ENCODE measurements around the gene BAD. TPM values are rescaled to one million over a fixed set of nuclear protein-coding genes. Genes with fewer than 3 reads are reported as not detected.
A peak's percentile ranks its signal among the peaks of the same experiment; 100 is the strongest.

BAD gene
- total RNA-seq, 1 donor from 2014 or later: 26.6 TPM

DNA sequence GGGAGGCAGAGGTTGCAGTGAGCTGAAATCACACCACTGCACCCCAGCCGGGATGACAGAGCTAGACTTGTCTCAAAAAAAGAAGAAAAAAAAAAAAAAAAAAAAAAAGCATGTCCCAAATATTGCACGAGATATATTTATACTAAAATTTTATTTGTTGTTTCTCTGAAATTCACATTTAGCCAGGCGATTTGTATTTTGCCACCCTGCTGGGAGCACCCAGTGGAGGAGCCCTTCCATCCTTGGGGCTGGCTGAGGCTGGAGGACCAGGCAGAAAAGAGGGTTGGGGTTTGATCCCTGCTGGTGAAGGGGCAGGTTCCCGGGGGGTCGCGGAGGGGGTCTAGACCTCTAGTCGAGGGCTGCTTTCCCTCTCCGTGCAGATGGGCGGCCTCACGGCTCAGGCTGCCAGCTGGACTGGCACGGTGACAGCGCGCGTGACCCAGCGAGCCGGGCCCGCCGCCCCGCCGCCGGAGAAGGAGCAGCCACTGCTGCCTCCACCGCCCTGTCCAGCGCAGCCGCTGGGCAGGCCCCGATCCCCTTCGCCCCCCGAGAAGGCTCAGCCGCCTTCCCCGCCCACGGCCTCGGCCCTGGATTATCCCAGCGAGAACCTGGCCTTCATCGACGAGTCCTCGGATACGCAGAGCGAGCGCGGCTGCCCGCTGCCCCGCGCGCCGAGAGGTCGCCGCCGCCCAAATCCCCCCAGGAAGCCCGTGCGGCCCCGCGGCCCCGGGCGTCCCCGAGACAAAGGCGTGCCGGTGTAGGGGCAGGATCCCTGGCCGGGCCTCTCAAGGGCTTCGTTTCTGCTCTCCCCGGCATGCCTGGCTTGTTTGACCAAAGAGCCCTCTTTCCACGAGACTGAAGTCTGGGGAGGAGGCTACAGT is 14.7 kb upstream of the BAD start:
- ChIA-PET POLR2A (interaction anchor here (0.6 to 0.7 kb wide), 5 partner anchors 73 to 1277 kb away, joined by 3 to 13 read pairs (median 4); partner anchors contain the start of gene FERMT3), CTCF (no interaction called here)
- intact Hi-C loops (cut with micrococcal nuclease): no loop called here
- ATAC-seq (ENCODE audit: low read depth): no peak
- H3K27ac Mint-ChIP-seq: no peak overlapping the region
- no peaks in the 10 kb centered on the region for H3K9me3 Mint-ChIP-seq
- H3K4me3 Mint-ChIP-seq: peak overlapping the region; percentile 53
- DNase-seq: peak; percentile 31
- peaks cover 46% of the 10 kb centered on the region for H3K27me3 Mint-ChIP-seq
- H3K4me1 Mint-ChIP-seq: peaks cover 26% of the 10 kb centered on the region
- H3K36me3 Mint-ChIP-seq (ENCODE audit: low read depth): no peaks in the 10 kb centered on the region
- TF ChIP-seq, protein P1, sequence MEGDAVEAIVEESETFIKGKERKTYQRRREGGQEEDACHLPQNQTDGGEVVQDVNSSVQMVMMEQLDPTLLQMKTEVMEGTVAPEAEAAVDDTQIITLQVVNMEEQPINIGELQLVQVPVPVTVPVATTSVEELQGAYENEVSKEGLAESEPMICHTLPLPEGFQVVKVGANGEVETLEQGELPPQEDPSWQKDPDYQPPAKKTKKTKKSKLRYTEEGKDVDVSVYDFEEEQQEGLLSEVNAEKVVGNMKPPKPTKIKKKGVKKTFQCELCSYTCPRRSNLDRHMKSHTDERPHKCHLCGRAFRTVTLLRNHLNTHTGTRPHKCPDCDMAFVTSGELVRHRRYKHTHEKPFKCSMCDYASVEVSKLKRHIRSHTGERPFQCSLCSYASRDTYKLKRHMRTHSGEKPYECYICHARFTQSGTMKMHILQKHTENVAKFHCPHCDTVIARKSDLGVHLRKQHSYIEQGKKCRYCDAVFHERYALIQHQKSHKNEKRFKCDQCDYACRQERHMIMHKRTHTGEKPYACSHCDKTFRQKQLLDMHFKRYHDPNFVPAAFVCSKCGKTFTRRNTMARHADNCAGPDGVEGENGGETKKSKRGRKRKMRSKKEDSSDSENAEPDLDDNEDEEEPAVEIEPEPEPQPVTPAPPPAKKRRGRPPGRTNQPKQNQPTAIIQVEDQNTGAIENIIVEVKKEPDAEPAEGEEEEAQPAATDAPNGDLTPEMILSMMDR (IDR thresholded peaks at IDR 0.05): no peak

GRCh38 chr11:64297699-64298358 is 13.4 kb upstream of the BAD start:
- CTCF ChIA-PET: no interaction called here
- no peaks in the 10 kb centered on the region for H3K36me3 Mint-ChIP-seq (ENCODE audit: low read depth)
- H3K4me3 Mint-ChIP-seq: no peak overlapping the region
- intact Hi-C loops (cut with micrococcal nuclease): no loop called here
- no peak for DNase-seq
- POLR2A ChIA-PET: no interaction called here
- no peaks in the 10 kb centered on the region for H3K9me3 Mint-ChIP-seq
- H3K27ac Mint-ChIP-seq: no peak overlapping the region
- H3K4me1 Mint-ChIP-seq: peaks cover 22% of the 10 kb centered on the region
- TF ChIP-seq, protein P1 (IDR thresholded peaks at IDR 0.05): no peak
- peaks cover 56% of the 10 kb centered on the region for H3K27me3 Mint-ChIP-seq
- ATAC-seq (ENCODE audit: low read depth): no peak

GRCh38 chr11:64296830-64297698 is 12.6 kb upstream of the BAD start:
- ATAC-seq (ENCODE audit: low read depth) (no peak), DNase-seq (no peak)
- H3K4me1 Mint-ChIP-seq: peaks cover 25% of the 10 kb centered on the region
- H3K9me3 Mint-ChIP-seq: no peaks in the 10 kb centered on the region
- no peaks in the 10 kb centered on the region for H3K36me3 Mint-ChIP-seq (ENCODE audit: low read depth)
- H3K27me3 Mint-ChIP-seq: peaks cover 58% of the 10 kb centered on the region
- intact Hi-C loops (cut with micrococcal nuclease): no loop called here
- H3K27ac Mint-ChIP-seq: no peak overlapping the region
- no peak overlapping the region for H3K4me3 Mint-ChIP-seq
- POLR2A ChIA-PET: no interaction called here
- CTCF ChIA-PET: no interaction called here
- TF ChIP-seq, protein P1 (IDR thresholded peaks at IDR 0.05): no peak

- H3K9me3 Mint-ChIP-seq: no peaks in the 10 kb centered on the region
- POLR2A ChIA-PET: no interaction called here
- TF ChIP-seq, protein P1 (IDR thresholded peaks at IDR 0.05): no peak
- CTCF ChIA-PET: no interaction called here
- peaks cover 25% of the 10 kb centered on the region for H3K4me1 Mint-ChIP-seq
- H3K27ac Mint-ChIP-seq: no peak overlapping the region
- intact Hi-C loops (cut with micrococcal nuclease): no loop called here
- no peak overlapping the region for H3K4me3 Mint-ChIP-seq
- DNase-seq (no peak), ATAC-seq (ENCODE audit: low read depth) (no peak)
- no peaks in the 10 kb centered on the region for H3K36me3 Mint-ChIP-seq (ENCODE audit: low read depth)
- peaks cover 58% of the 10 kb centered on the region for H3K27me3 Mint-ChIP-seq
Measured at GRCh38 chr11:64296236-64296635, 11.8 kb upstream of the BAD start.

Measured in activated B cell treated with CpG ODN at 0.5 μM for 24 hours (primary cell).